ENCODE data around the gene NR2F2.

The NR2F2 gene

GRCh38 chr15:96324192-96324895, 6.2 kb upstream of the NR2F2 start:
- DNase-seq (ENCODE audit: insufficient read length, low spot score) (no peak), FAIRE-seq (no peak)
- no peak for TF ChIP-seq POU2F2 (IDR thresholded peaks at IDR 0.05; ENCODE audit: low read depth, low read length)
- TF ChIP-seq POLR2AphosphoS5 (IDR thresholded peaks at IDR 0.05; ENCODE audit: low read depth, low read length): no peak
- no peak for TF ChIP-seq TAF1 (IDR thresholded peaks at IDR 0.05; ENCODE audit: low read depth, low read length)
- no peak for TF ChIP-seq SPI1 (IDR thresholded peaks at IDR 0.05; ENCODE audit: low read depth, low read length)
- no peak for TF ChIP-seq POLR2A (IDR thresholded peaks at IDR 0.05; ENCODE audit: low read depth, low read length)
- TF ChIP-seq PAX5 (IDR thresholded peaks at IDR 0.05; ENCODE audit: insufficient read depth, low read length, severe bottlenecking): no peak

- TF ChIP-seq TAF1 (IDR thresholded peaks at IDR 0.05; ENCODE audit: low read depth, low read length): no peak
- FAIRE-seq (no peak), DNase-seq (ENCODE audit: insufficient read length, low spot score) (no peak)
These were observed 5.5 kb upstream of the NR2F2 start for GRCh38 chr15:96324940-96325540.

GRCh38 chr15:96325541-96326327, 4.8 kb upstream of the NR2F2 start:
- no peak for FAIRE-seq
- TF ChIP-seq TAF1 (IDR thresholded peaks at IDR 0.05; ENCODE audit: low read depth, low read length): no peak
- TF ChIP-seq POLR2AphosphoS5 (IDR thresholded peaks at IDR 0.05; ENCODE audit: low read depth, low read length): no peak
- TF ChIP-seq PAX5 (IDR thresholded peaks at IDR 0.05; ENCODE audit: insufficient read depth, low read length, severe bottlenecking): no peak
- no peak for TF ChIP-seq SPI1 (IDR thresholded peaks at IDR 0.05; ENCODE audit: low read depth, low read length)
- TF ChIP-seq POU2F2 (IDR thresholded peaks at IDR 0.05; ENCODE audit: low read depth, low read length): no peak
- no peak for TF ChIP-seq POLR2A (IDR thresholded peaks at IDR 0.05; ENCODE audit: low read depth, low read length)
- no peak for DNase-seq (ENCODE audit: insufficient read length, low spot score)

- FAIRE-seq (no peak), DNase-seq (ENCODE audit: insufficient read length, low spot score) (no peak)
- TF ChIP-seq SPI1 (IDR thresholded peaks at IDR 0.05; ENCODE audit: low read depth, low read length) (peak; percentile 79), POLR2AphosphoS5 (IDR thresholded peaks at IDR 0.05; ENCODE audit: low read depth, low read length) (no peak), POLR2A (IDR thresholded peaks at IDR 0.05; ENCODE audit: low read depth, low read length) (no peak), TAF1 (IDR thresholded peaks at IDR 0.05; ENCODE audit: low read depth, low read length) (0 out of 2 replicates have a peak, but pooled peaks have one; percentile 6)
These were observed 4.0 kb upstream of the NR2F2 start for GRCh38 chr15:96326328-96327154.

- FAIRE-seq: no peak
- TF ChIP-seq POLR2AphosphoS5 (IDR thresholded peaks at IDR 0.05; ENCODE audit: low read depth, low read length): no peak
- no peak for TF ChIP-seq SPI1 (IDR thresholded peaks at IDR 0.05; ENCODE audit: low read depth, low read length)
- TF ChIP-seq POU2F2 (IDR thresholded peaks at IDR 0.05; ENCODE audit: low read depth, low read length): no peak
- no peak for TF ChIP-seq TAF1 (IDR thresholded peaks at IDR 0.05; ENCODE audit: low read depth, low read length)
- no peak for TF ChIP-seq POLR2A (IDR thresholded peaks at IDR 0.05; ENCODE audit: low read depth, low read length)
- no peak for TF ChIP-seq PAX5 (IDR thresholded peaks at IDR 0.05; ENCODE audit: insufficient read depth, low read length, severe bottlenecking)
- DNase-seq (ENCODE audit: insufficient read length, low spot score): no peak
These were observed 3.3 kb upstream of the NR2F2 start for GRCh38 chr15:96327155-96327741.

- FAIRE-seq: no peak
- TF ChIP-seq POLR2AphosphoS5 (IDR thresholded peaks at IDR 0.05; ENCODE audit: low read depth, low read length): no peak
- TF ChIP-seq PAX5 (IDR thresholded peaks at IDR 0.05; ENCODE audit: insufficient read depth, low read length, severe bottlenecking): no peak
- TF ChIP-seq POLR2A (IDR thresholded peaks at IDR 0.05; ENCODE audit: low read depth, low read length): no peak
- no peak for TF ChIP-seq TAF1 (IDR thresholded peaks at IDR 0.05; ENCODE audit: low read depth, low read length)
- TF ChIP-seq POU2F2 (IDR thresholded peaks at IDR 0.05; ENCODE audit: low read depth, low read length): no peak
- DNase-seq (ENCODE audit: insufficient read length, low spot score): no peak
These were observed 2.2 kb upstream of the NR2F2 start for GRCh38 chr15:96328181-96328876.

GRCh38 chr15:96328877-96329195, 1.7 kb upstream of the NR2F2 start:
- no peak for TF ChIP-seq TAF1 (IDR thresholded peaks at IDR 0.05; ENCODE audit: low read depth, low read length)
- no peak for TF ChIP-seq POU2F2 (IDR thresholded peaks at IDR 0.05; ENCODE audit: low read depth, low read length)
- TF ChIP-seq SPI1 (IDR thresholded peaks at IDR 0.05; ENCODE audit: low read depth, low read length): no peak
- no peak for TF ChIP-seq POLR2A (IDR thresholded peaks at IDR 0.05; ENCODE audit: low read depth, low read length)
- TF ChIP-seq POLR2AphosphoS5 (IDR thresholded peaks at IDR 0.05; ENCODE audit: low read depth, low read length): no peak
- TF ChIP-seq PAX5 (IDR thresholded peaks at IDR 0.05; ENCODE audit: insufficient read depth, low read length, severe bottlenecking): no peak
- no peak for DNase-seq (ENCODE audit: insufficient read length, low spot score)
- FAIRE-seq: no peak

GRCh38 chr15:96329403-96329981, 1.0 kb upstream of the NR2F2 start:
- TF ChIP-seq POLR2AphosphoS5 (IDR thresholded peaks at IDR 0.05; ENCODE audit: low read depth, low read length) (no peak), POU2F2 (IDR thresholded peaks at IDR 0.05; ENCODE audit: low read depth, low read length) (no peak), POLR2A (IDR thresholded peaks at IDR 0.05; ENCODE audit: low read depth, low read length) (no peak), SPI1 (IDR thresholded peaks at IDR 0.05; ENCODE audit: low read depth, low read length) (no peak), PAX5 (IDR thresholded peaks at IDR 0.05; ENCODE audit: insufficient read depth, low read length, severe bottlenecking) (no peak)
- DNase-seq (ENCODE audit: insufficient read length, low spot score): no peak

More at GRCh38 chr15:96329403-96329981, 1.0 kb upstream of the NR2F2 start:
- FAIRE-seq: no peak
